ENCODE results near the gene AQP6.

DNA sequence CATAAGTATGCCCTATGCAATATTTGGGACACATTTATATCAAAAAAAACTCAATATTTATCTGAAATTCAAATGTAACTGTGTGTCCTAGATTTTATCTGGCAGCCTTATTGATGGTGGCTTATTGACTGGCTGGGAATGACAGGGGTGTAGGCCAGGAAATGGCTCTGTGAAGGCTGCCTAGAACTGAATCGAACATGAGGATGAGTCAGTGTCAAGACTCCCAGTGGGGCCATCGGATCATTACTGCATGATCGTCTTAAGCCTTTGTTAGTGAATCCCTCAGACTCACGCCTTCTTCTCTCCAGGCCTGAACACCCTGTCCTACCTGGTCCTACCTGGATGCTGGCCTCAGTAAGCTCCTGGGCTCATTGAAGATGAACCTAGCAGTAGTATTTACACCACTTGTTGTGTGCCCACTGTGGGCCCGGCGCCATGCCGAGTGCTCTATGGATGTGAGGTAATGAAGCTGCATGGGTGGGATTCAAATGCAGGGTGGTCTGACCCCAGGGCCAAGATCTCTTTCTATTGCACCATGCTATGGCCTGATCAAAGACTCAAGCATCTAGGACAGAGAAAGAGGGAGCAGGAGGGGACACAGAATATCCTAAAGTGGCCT lies 48.0 kb upstream of the AQP6 start:
- TF ChIP-seq, protein P1, sequence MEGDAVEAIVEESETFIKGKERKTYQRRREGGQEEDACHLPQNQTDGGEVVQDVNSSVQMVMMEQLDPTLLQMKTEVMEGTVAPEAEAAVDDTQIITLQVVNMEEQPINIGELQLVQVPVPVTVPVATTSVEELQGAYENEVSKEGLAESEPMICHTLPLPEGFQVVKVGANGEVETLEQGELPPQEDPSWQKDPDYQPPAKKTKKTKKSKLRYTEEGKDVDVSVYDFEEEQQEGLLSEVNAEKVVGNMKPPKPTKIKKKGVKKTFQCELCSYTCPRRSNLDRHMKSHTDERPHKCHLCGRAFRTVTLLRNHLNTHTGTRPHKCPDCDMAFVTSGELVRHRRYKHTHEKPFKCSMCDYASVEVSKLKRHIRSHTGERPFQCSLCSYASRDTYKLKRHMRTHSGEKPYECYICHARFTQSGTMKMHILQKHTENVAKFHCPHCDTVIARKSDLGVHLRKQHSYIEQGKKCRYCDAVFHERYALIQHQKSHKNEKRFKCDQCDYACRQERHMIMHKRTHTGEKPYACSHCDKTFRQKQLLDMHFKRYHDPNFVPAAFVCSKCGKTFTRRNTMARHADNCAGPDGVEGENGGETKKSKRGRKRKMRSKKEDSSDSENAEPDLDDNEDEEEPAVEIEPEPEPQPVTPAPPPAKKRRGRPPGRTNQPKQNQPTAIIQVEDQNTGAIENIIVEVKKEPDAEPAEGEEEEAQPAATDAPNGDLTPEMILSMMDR (IDR thresholded peaks at IDR 0.05) = no peak
- no peak for TF ChIP-seq POLR2A (IDR thresholded peaks at IDR 0.05)
